Panc1 (cell line): Measurements from ENCODE around the gene PBX2. TPM values are rescaled to one million over a fixed set of nuclear protein-coding genes. Genes with fewer than 3 reads are reported as not detected.

ENCODE experiments used
- ATAC-seq: fragments of 200-7000 bp; cut with Tn5 transposase; 2 replicates; pipeline ENCODE4 v1.9.1; 2020; ENCODE audit warnings: mild to moderate bottlenecking, moderate library complexity
- BruUV-seq: library from RNA; stranded (reverse); fragments of 400-500 nt; replicated peaks from 2 replicates; lab custom pipeline; 2021; lab: Mats Ljungman, UMichigan
- CTCF ChIA-PET: fragments of 300-600 bp; sonication (Branson Sonifier 250); formaldehyde crosslinking; loops from one replicate; lab custom pipeline; 2022; ENCODE audit warnings: antibody characterized with exemption; lab: Charles Lee
- POLR2A ChIA-PET: fragments of 300-600 bp; sonication (Branson Sonifier 250); formaldehyde crosslinking; loops from one replicate; lab custom pipeline; 2022; ENCODE audit warnings: antibody characterized with exemption; lab: Charles Lee
- DNase-seq: peaks from one replicate; pipeline ENCODE4 v3.0.0-alpha.2; 2010; ENCODE audit warnings: low read depth, low spot score
- H3K27ac ChIP-seq: 2 replicates; pipeline ENCODE4 v1.5.1; 2011; ENCODE audit warnings: mild to moderate bottlenecking, low read length, inconsistent platforms
- H3K27me3 ChIP-seq: fragments of 200-500 bp; sonication (Bioruptor generic); 2 replicates; pipeline ENCODE4 v1.6.0; 2014; ENCODE audit warnings: low read length, inconsistent platforms; ENCODE audit not compliant: control insufficient read depth, insufficient read depth
- H3K36me3 ChIP-seq: fragments of 200-500 bp; sonication (Bioruptor generic); 2 replicates; pipeline ENCODE4 v1.5.1; 2014; ENCODE audit warnings: inconsistent platforms, mild to moderate bottlenecking, low read length, moderate library complexity; ENCODE audit not compliant: control insufficient read depth, insufficient read depth
- H3K4me1 ChIP-seq: 2 replicates; pipeline ENCODE4 v1.5.1; 2011; ENCODE audit warnings: inconsistent platforms, mild to moderate bottlenecking, low read length, moderate library complexity; ENCODE audit not compliant: control insufficient read depth, insufficient read depth
- H3K4me3 ChIP-seq, 2 experiments: 2 replicates each; pipeline ENCODE4 v1.5.1; 2011 to 2012; ENCODE audit warnings: low read depth in 2 of 2, low read length in 2 of 2, mild to moderate bottlenecking in 2 of 2, inconsistent platforms in 1 of 2, moderate library complexity in 1 of 2
- H3K9me3 ChIP-seq: fragments of 200-500 bp; sonication (Bioruptor generic); 2 replicates; pipeline ENCODE4 v1.5.1; 2014; ENCODE audit warnings: low read depth, mild to moderate bottlenecking, inconsistent platforms, low read length, moderate library complexity; ENCODE audit not compliant: control insufficient read depth, insufficient read depth
- CTCF ChIP-seq: fragments of 450-650 bp; IDR thresholded peaks from 2 replicates; pipeline ENCODE4 v1.5.1; 2017; ENCODE audit warnings: mild to moderate bottlenecking
- POLR2AphosphoS5 ChIP-seq: IDR thresholded peaks from 2 replicates; pipeline ENCODE4 v1.6.1; 2012; ENCODE audit warnings: mild to moderate bottlenecking, low read depth, low read length, moderate library complexity
- SIN3A ChIP-seq: IDR thresholded peaks from 2 replicates; pipeline ENCODE4 v1.6.1; 2012; ENCODE audit warnings: low read depth, mild to moderate bottlenecking, low read length, moderate library complexity, borderline replicate concordance; ENCODE audit not compliant: insufficient read depth
- TCF7L2 ChIP-seq: IDR thresholded peaks from 2 replicates; pipeline ENCODE4 v1.6.1; 2011; ENCODE audit warnings: mild to moderate bottlenecking, low read depth, low read length, inconsistent platforms
- in situ Hi-C: cut with HindIII; loops from 2 replicates; pipeline ENCODE4 v1.10.0; 2016; ENCODE audit warnings: low sequenced_read_pairs, low pct_unique_long_range_greater_than_20kb
- intact Hi-C: fragments of 100-400 bp; cut with micrococcal nuclease; formaldehyde crosslinking; loops from one replicate; pipeline ENCODE4 v1.10.0; 2022; ENCODE audit not compliant: unreplicated experiment
- total RNA-seq: library from RNA; stranded (reverse); gene quantifications from one replicate; pipeline ENCODE4 v1.2.1, GENCODE V29; 2021; ENCODE audit not compliant: unreplicated experiment

The PBX2 gene
- total RNA-seq, 1 experiment from 2014 or later, result 76.2 TPM

- peaks cover 35% of the 10 kb centered on the region for H3K4me1 ChIP-seq
- ATAC-seq, result no peak
- no TSS peak for BruUV-seq
Measured at GRCh38 chr6:32191696-32192607, 1.9 kb upstream of the PBX2 start.

DNA sequence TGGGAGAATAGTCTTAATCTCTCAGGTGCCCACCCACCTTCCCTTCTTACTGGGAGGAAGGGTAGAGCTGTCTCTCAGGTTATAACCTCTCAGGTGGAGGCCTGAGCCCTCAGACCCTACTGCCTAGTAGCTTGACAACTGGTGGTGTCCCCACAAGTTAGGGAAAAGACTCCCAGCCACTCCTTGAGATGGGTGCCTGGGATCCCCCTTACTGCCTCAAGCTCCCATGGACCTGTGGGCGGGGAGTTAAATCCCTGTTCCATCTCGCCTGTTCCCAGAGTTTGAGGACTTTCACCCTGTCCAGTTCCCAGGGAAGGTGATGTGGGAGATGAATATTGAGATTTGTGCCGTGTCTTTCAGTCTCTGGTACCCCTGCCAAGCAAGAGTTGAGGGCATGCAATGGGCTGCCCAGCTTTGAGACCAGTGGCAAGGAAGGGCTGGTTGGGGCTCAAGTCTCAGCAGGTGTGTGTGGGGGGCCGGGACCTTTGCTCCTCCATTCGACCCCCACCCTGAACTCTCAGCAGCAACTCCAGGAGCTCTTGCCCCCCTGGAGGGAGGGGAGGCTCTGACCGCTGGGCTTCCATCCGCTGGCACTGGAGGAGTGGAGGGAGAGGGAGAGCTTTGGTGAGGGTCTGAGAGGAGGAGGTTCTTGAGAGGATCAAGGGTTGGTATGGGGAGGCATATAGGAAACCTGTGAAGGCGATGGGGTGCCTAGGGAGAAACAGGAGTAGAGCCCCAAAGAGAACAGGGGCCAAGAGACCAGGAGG is 1.1 kb upstream of the PBX2 start:
- no peak for ATAC-seq
- ChIA-PET POLR2A (interaction anchor here (0.6 kb wide), 1 partner anchor 281 kb away, joined by 3 read pairs; no protein-coding TSS in a partner anchor), CTCF (no interaction called here)
- Histone ChIP-seq H3K4me3 (peak overlapping the region in 1 of 2 experiments; percentile 74; a peak in 1 of 4 replicates), H3K27me3 (no peaks in the 10 kb centered on the region), H3K4me1 (peaks cover 32% of the 10 kb centered on the region), H3K27ac (peak overlapping the region; percentile 94), H3K36me3 (no peaks in the 10 kb centered on the region; the same call in 1 of the 2 replicates), H3K9me3 (no peaks in the 10 kb centered on the region)
- intact Hi-C loops (loop anchor here (10.0 kb wide), 1 partner anchor 76 kb away; no protein-coding TSS in a partner anchor), in situ Hi-C loops (no loop called here)
- TF ChIP-seq SIN3A (no peak), CTCF (no peak), POLR2AphosphoS5 (no peak), TCF7L2 (no peak)
- BruUV-seq, result no TSS peak
- DNase-seq, result no peak

More at GRCh38 chr6:32191696-32192607, 1.9 kb upstream of the PBX2 start:
- Histone ChIP-seq H3K27ac (peak overlapping the region; percentile 94), H3K9me3 (no peaks in the 10 kb centered on the region), H3K36me3 (no peaks in the 10 kb centered on the region; the same call in 1 of the 2 replicates), H3K4me3 (no peak overlapping the region), H3K27me3 (no peaks in the 10 kb centered on the region)
- POLR2A ChIA-PET, result interaction anchor here (0.6 kb wide), 1 partner anchor 282 kb away, joined by 3 read pairs; no protein-coding TSS in a partner anchor
- CTCF ChIA-PET, result no interaction called here
- no peak for DNase-seq
- intact Hi-C loops (loop anchor here (10.0 kb wide), 1 partner anchor 77 kb away; no protein-coding TSS in a partner anchor), in situ Hi-C loops (no loop called here)
- TF ChIP-seq CTCF, result no peak

GRCh38 chr6:32189742-32190053 is 304 bp downstream of the PBX2 start:
- no peak for ATAC-seq
- in situ Hi-C loops (no loop called here), intact Hi-C loops (loop anchor here (10.0 kb wide), 1 partner anchor 75 kb away; no protein-coding TSS in a partner anchor)
- Histone ChIP-seq H3K4me1 (peaks cover 30% of the 10 kb centered on the region), H3K27me3 (no peaks in the 10 kb centered on the region), H3K4me3 (peak overlapping the region; percentile 42 to 74), H3K9me3 (no peaks in the 10 kb centered on the region), H3K36me3 (no peaks in the 10 kb centered on the region; the same call in 1 of the 2 replicates), H3K27ac (peak overlapping the region; percentile 73)
- no peak for DNase-seq
- POLR2A ChIA-PET, result no interaction called here
- no peak for TF ChIP-seq SIN3A
- TF ChIP-seq POLR2AphosphoS5, result no peak
- no peak for TF ChIP-seq CTCF
- BruUV-seq, result no TSS peak
- CTCF ChIA-PET, result no interaction called here
